Stimulated activated memory B cell treated with anti-CD40 and anti-IgM and Interleukin-4, amounts not matched to agents 10 μg/mL and 1 μg/mL and 100 μg/mL, for 72 hours (primary cell): ENCODE results near the gene ZNF611.

Source experiments
- ATAC-seq: fragments of 150-1000 bp; cut with Tn5 transposase; 2 replicates; pipeline ENCODE4 v1.10.0; 2021
- H3K27ac Mint-ChIP-seq: one replicate; pipeline ENCODE4 v1.8.0; 2022; ENCODE audit warnings: mild to moderate bottlenecking, mixed read lengths
- H3K27me3 Mint-ChIP-seq: one replicate; pipeline ENCODE4 v1.8.0; 2022; ENCODE audit warnings: mixed read lengths
- H3K36me3 Mint-ChIP-seq: one replicate; pipeline ENCODE4 v1.8.0; 2022; ENCODE audit warnings: mixed read lengths
- H3K4me1 Mint-ChIP-seq: one replicate; pipeline ENCODE4 v1.8.0; 2022; ENCODE audit warnings: mixed read lengths
- H3K4me3 Mint-ChIP-seq: one replicate; pipeline ENCODE4 v1.8.0; 2022; ENCODE audit warnings: mild to moderate bottlenecking, moderate library complexity, mixed read lengths
- H3K9me3 Mint-ChIP-seq: one replicate; pipeline ENCODE4 v1.8.0; 2022; ENCODE audit warnings: mixed read lengths

The ZNF611 gene

GRCh38 chr19:52673014-52673413 is 61.8 kb downstream of the ZNF611 start:
- no peak overlapping the region for H3K27ac Mint-ChIP-seq
- no peaks in the 10 kb centered on the region for H3K27me3 Mint-ChIP-seq
- peaks cover 7% of the 10 kb centered on the region for H3K4me1 Mint-ChIP-seq
- no peak for ATAC-seq
- H3K36me3 Mint-ChIP-seq = peaks cover 40% of the 10 kb centered on the region
- no peak overlapping the region for H3K4me3 Mint-ChIP-seq
- H3K9me3 Mint-ChIP-seq = peaks cover 6% of the 10 kb centered on the region

GRCh38 chr19:52670046-52670445 is 64.8 kb downstream of the ZNF611 start:
- Mint-ChIP-seq H3K4me1 (peaks cover 7% of the 10 kb centered on the region), H3K4me3 (no peak overlapping the region), H3K27ac (no peak overlapping the region), H3K9me3 (peaks cover 4% of the 10 kb centered on the region), H3K27me3 (no peaks in the 10 kb centered on the region), H3K36me3 (peaks cover 34% of the 10 kb centered on the region)
- ATAC-seq = no peak

GRCh38 chr19:52669586-52669985 is 65.3 kb downstream of the ZNF611 start:
- no peaks in the 10 kb centered on the region for H3K27me3 Mint-ChIP-seq
- H3K4me1 Mint-ChIP-seq = peaks cover 7% of the 10 kb centered on the region
- H3K36me3 Mint-ChIP-seq = peaks cover 32% of the 10 kb centered on the region
- no peak overlapping the region for H3K4me3 Mint-ChIP-seq
- ATAC-seq = no peak
- peaks cover 4% of the 10 kb centered on the region for H3K9me3 Mint-ChIP-seq
- no peak overlapping the region for H3K27ac Mint-ChIP-seq

GRCh38 chr19:52667972-52668371 is 66.9 kb downstream of the ZNF611 start:
- no peaks in the 10 kb centered on the region for H3K27me3 Mint-ChIP-seq
- H3K9me3 Mint-ChIP-seq = peaks cover 4% of the 10 kb centered on the region
- ATAC-seq = no peak
- no peak overlapping the region for H3K27ac Mint-ChIP-seq
- no peak overlapping the region for H3K4me3 Mint-ChIP-seq
- peaks cover 7% of the 10 kb centered on the region for H3K4me1 Mint-ChIP-seq
- H3K36me3 Mint-ChIP-seq = peaks cover 34% of the 10 kb centered on the region

- no peak for ATAC-seq
- H3K27me3 Mint-ChIP-seq = no peaks in the 10 kb centered on the region
- no peak overlapping the region for H3K27ac Mint-ChIP-seq
- peaks cover 45% of the 10 kb centered on the region for H3K36me3 Mint-ChIP-seq
- H3K4me3 Mint-ChIP-seq = no peak overlapping the region
- peaks cover 4% of the 10 kb centered on the region for H3K9me3 Mint-ChIP-seq
- H3K4me1 Mint-ChIP-seq = peaks cover 7% of the 10 kb centered on the region
Measured at GRCh38 chr19:52666506-52666905, 68.3 kb downstream of the ZNF611 start.

GRCh38 chr19:52665529-52665928 is 69.3 kb downstream of the ZNF611 start:
- H3K36me3 Mint-ChIP-seq = peaks cover 55% of the 10 kb centered on the region
- H3K27ac Mint-ChIP-seq = no peak overlapping the region
- H3K4me1 Mint-ChIP-seq = peaks cover 7% of the 10 kb centered on the region
- no peak overlapping the region for H3K4me3 Mint-ChIP-seq
- no peak for ATAC-seq
- peaks cover 4% of the 10 kb centered on the region for H3K9me3 Mint-ChIP-seq
- H3K27me3 Mint-ChIP-seq = no peaks in the 10 kb centered on the region

- Mint-ChIP-seq H3K36me3 (peaks cover 56% of the 10 kb centered on the region), H3K27me3 (no peaks in the 10 kb centered on the region), H3K4me3 (no peak overlapping the region), H3K9me3 (peaks cover 2% of the 10 kb centered on the region), H3K4me1 (peaks cover 3% of the 10 kb centered on the region), H3K27ac (no peak overlapping the region)
- ATAC-seq = no peak
Measured at GRCh38 chr19:52665027-52665426, 69.8 kb downstream of the ZNF611 start.

GRCh38 chr19:52664461-52664860 is 70.4 kb downstream of the ZNF611 start:
- no peak for ATAC-seq
- Mint-ChIP-seq H3K36me3 (peaks cover 58% of the 10 kb centered on the region), H3K4me1 (no peaks in the 10 kb centered on the region), H3K9me3 (no peaks in the 10 kb centered on the region), H3K4me3 (no peak overlapping the region), H3K27ac (no peak overlapping the region), H3K27me3 (no peaks in the 10 kb centered on the region)

- Mint-ChIP-seq H3K27me3 (no peaks in the 10 kb centered on the region), H3K4me3 (no peak overlapping the region), H3K9me3 (no peaks in the 10 kb centered on the region), H3K27ac (no peak overlapping the region), H3K4me1 (no peaks in the 10 kb centered on the region), H3K36me3 (peaks cover 76% of the 10 kb centered on the region)
- no peak for ATAC-seq
Measured at GRCh38 chr19:52662631-52663030, 72.2 kb downstream of the ZNF611 start.

GRCh38 chr19:52660981-52661380 is 73.9 kb downstream of the ZNF611 start:
- Mint-ChIP-seq H3K4me3 (no peak overlapping the region), H3K27me3 (no peaks in the 10 kb centered on the region), H3K27ac (no peak overlapping the region), H3K9me3 (no peaks in the 10 kb centered on the region), H3K36me3 (peaks cover 77% of the 10 kb centered on the region), H3K4me1 (no peaks in the 10 kb centered on the region)
- no peak for ATAC-seq

- no peak overlapping the region for H3K27ac Mint-ChIP-seq
- H3K36me3 Mint-ChIP-seq = peaks cover 80% of the 10 kb centered on the region
- no peaks in the 10 kb centered on the region for H3K27me3 Mint-ChIP-seq
- no peaks in the 10 kb centered on the region for H3K9me3 Mint-ChIP-seq
- ATAC-seq = no peak
- H3K4me3 Mint-ChIP-seq = no peak overlapping the region
- no peaks in the 10 kb centered on the region for H3K4me1 Mint-ChIP-seq
Measured at GRCh38 chr19:52659013-52659412, 75.8 kb downstream of the ZNF611 start.

GRCh38 chr19:52658595-52658994 is 76.2 kb downstream of the ZNF611 start:
- no peak for ATAC-seq
- peaks cover 83% of the 10 kb centered on the region for H3K36me3 Mint-ChIP-seq
- no peaks in the 10 kb centered on the region for H3K27me3 Mint-ChIP-seq
- H3K4me3 Mint-ChIP-seq = no peak overlapping the region
- no peak overlapping the region for H3K27ac Mint-ChIP-seq
- no peaks in the 10 kb centered on the region for H3K4me1 Mint-ChIP-seq
- no peaks in the 10 kb centered on the region for H3K9me3 Mint-ChIP-seq

- Mint-ChIP-seq H3K27ac (no peak overlapping the region), H3K9me3 (peaks cover 23% of the 10 kb centered on the region)
Measured at GRCh38 chr19:52653161-52653560, 81.7 kb downstream of the ZNF611 start.

More at GRCh38 chr19:52653161-52653560, 81.7 kb downstream of the ZNF611 start:
- H3K4me3 Mint-ChIP-seq = no peak overlapping the region
- H3K27me3 Mint-ChIP-seq = no peaks in the 10 kb centered on the region
- no peaks in the 10 kb centered on the region for H3K4me1 Mint-ChIP-seq
- peaks cover 85% of the 10 kb centered on the region for H3K36me3 Mint-ChIP-seq
- ATAC-seq = no peak
